Bronchial epithelial cell (primary cell): ENCODE data around the gene SS18. TPM values are rescaled to one million over a fixed set of nuclear protein-coding genes. Genes with fewer than 3 reads are reported as not detected.

Source experiments
- DNase-seq: peaks from one replicate; pipeline ENCODE4 v3.0.0-alpha.2; 2010; ENCODE audit warnings: low read depth
- FAIRE-seq: peaks from 2 replicates; lab custom pipeline; 2011; peaks lifted over from hg19 to GRCh38; lab: Jason Lieb, UNC
- H3K27me3 ChIP-seq: 2 replicates; pipeline ENCODE4 v1.5.1; 2011; ENCODE audit warnings: low read length; ENCODE audit not compliant: control insufficient read depth, insufficient read depth
- H3K36me3 ChIP-seq: 2 replicates; pipeline ENCODE4 v1.5.1; 2011; ENCODE audit warnings: low read length; ENCODE audit not compliant: control insufficient read depth, insufficient read depth
- H3K4me3 ChIP-seq: 2 replicates; pipeline ENCODE4 v1.5.1; 2011; ENCODE audit warnings: mild to moderate bottlenecking, low read depth, low read length, control low read depth
- CTCF ChIP-seq: IDR thresholded peaks from 2 replicates; pipeline ENCODE4 v1.5.1; 2011; ENCODE audit warnings: mild to moderate bottlenecking, moderate library complexity, low read length, control low read depth, inconsistent platforms; ENCODE audit not compliant: insufficient read depth, severe bottlenecking
- total RNA-seq: library from RNA; depleted of rRNA; stranded (reverse); fragments of >200 nt; gene quantifications from 2 replicates; pipeline ENCODE4 v1.2.1, GENCODE V29; 2014

Gene SS18
- total RNA-seq, 1 donor from 2014 or later = 128 TPM

GRCh38 chr18:26091047-26091630 is 726 bp upstream of the SS18 start:
- no peak for TF ChIP-seq CTCF
- H3K4me3 ChIP-seq = peak overlapping the region; percentile 85
- DNase-seq (no peak), FAIRE-seq (no peak)
- no peaks in the 10 kb centered on the region for H3K27me3 ChIP-seq
- H3K36me3 ChIP-seq = no peaks in the 10 kb centered on the region

GRCh38 chr18:26089293-26090129 is 902 bp downstream of the SS18 start:
- TF ChIP-seq CTCF = no peak
- Histone ChIP-seq H3K4me3 (peak overlapping the region; percentile 85), H3K27me3 (no peaks in the 10 kb centered on the region), H3K36me3 (peaks cover 2% of the 10 kb centered on the region)
- DNase-seq (peak; percentile 40), FAIRE-seq (no peak)

GRCh38 chr18:26088487-26088886 is 1.9 kb downstream of the SS18 start:
- TF ChIP-seq CTCF = no peak
- H3K4me3 ChIP-seq = peak overlapping the region; percentile 85
- peaks cover 2% of the 10 kb centered on the region for H3K36me3 ChIP-seq
- H3K27me3 ChIP-seq = no peaks in the 10 kb centered on the region
- FAIRE-seq (no peak), DNase-seq (peak; percentile 12)

- Histone ChIP-seq H3K36me3 (peaks cover 2% of the 10 kb centered on the region), H3K27me3 (no peaks in the 10 kb centered on the region), H3K4me3 (no peak overlapping the region)
- FAIRE-seq = no peak
- DNase-seq = no peak
- no peak for TF ChIP-seq CTCF
These were observed 3.5 kb downstream of the SS18 start for GRCh38 chr18:26086959-26087358.

GRCh38 chr18:26085056-26085455 is 5.4 kb downstream of the SS18 start:
- no peak overlapping the region for H3K4me3 ChIP-seq
- no peaks in the 10 kb centered on the region for H3K27me3 ChIP-seq
- DNase-seq = no peak
- no peak for TF ChIP-seq CTCF
- no peak for FAIRE-seq
- peaks cover 3% of the 10 kb centered on the region for H3K36me3 ChIP-seq
